ENCODE data around the gene DRC1. TPM values are rescaled to one million over a fixed set of nuclear protein-coding genes. Genes with fewer than 3 reads are reported as not detected.

DRC1 gene
- total and polyA plus RNA-seq, 12 donors: 0.10 to 0.56 (median 0.14) TPM; not detected in 7

- 78 to 94% (median 83%) methylated on average over 3 of the region's 3 CpGs for WGBS, 4 donors
- Histone ChIP-seq H3K27me3 (no peaks in the 10 kb centered on the region), H3K27ac (no peak overlapping the region), H3K4me1 (replicated peaks in 1 of 2) (no peaks in the 10 kb centered on the region), H3K9me3 (replicated peaks in 1 of 3) (no peaks in the 10 kb centered on the region), H3K4me3 (no peak overlapping the region), H3K36me3 (replicated peaks in 1 of 2) (no peaks in the 10 kb centered on the region)
- TF ChIP-seq POLR2A (IDR thresholded peaks at IDR 0.05): no peak
- TF ChIP-seq, protein P1, sequence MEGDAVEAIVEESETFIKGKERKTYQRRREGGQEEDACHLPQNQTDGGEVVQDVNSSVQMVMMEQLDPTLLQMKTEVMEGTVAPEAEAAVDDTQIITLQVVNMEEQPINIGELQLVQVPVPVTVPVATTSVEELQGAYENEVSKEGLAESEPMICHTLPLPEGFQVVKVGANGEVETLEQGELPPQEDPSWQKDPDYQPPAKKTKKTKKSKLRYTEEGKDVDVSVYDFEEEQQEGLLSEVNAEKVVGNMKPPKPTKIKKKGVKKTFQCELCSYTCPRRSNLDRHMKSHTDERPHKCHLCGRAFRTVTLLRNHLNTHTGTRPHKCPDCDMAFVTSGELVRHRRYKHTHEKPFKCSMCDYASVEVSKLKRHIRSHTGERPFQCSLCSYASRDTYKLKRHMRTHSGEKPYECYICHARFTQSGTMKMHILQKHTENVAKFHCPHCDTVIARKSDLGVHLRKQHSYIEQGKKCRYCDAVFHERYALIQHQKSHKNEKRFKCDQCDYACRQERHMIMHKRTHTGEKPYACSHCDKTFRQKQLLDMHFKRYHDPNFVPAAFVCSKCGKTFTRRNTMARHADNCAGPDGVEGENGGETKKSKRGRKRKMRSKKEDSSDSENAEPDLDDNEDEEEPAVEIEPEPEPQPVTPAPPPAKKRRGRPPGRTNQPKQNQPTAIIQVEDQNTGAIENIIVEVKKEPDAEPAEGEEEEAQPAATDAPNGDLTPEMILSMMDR (IDR thresholded peaks at IDR 0.05): no peak
- intact Hi-C loops (cut with DNase I): no loop called here
- DNase-seq: no peak
Observed at GRCh38 chr2:26424221-26424620, 22.5 kb downstream of the DRC1 start.

GRCh38 chr2:26428846-26429245 lies 27.1 kb downstream of the DRC1 start:
- intact Hi-C loops (cut with DNase I): no loop called here
- WGBS, 4 donors: 90 to 100% (median 95%) methylated on average over 1 to 2 of the region's 2 CpGs
- Histone ChIP-seq H3K9me3 (replicated peaks in 1 of 3) (no peaks in the 10 kb centered on the region), H3K27me3 (no peaks in the 10 kb centered on the region), H3K4me1 (replicated peaks in 1 of 2) (no peaks in the 10 kb centered on the region), H3K27ac (no peak overlapping the region), H3K4me3 (no peak overlapping the region), H3K36me3 (replicated peaks in 1 of 2) (no peaks in the 10 kb centered on the region)
- DNase-seq: no peak
- TF ChIP-seq, protein P1 (IDR thresholded peaks at IDR 0.05): no peak
- TF ChIP-seq POLR2A (IDR thresholded peaks at IDR 0.05): no peak

GRCh38 chr2:26429779-26430578 lies 28.3 kb downstream of the DRC1 start:
- WGBS, 4 donors: 77 to 83% (median 80%) methylated on average over 8 of the region's 8 CpGs
- TF ChIP-seq, protein P1 (IDR thresholded peaks at IDR 0.05): no peak
- TF ChIP-seq POLR2A (IDR thresholded peaks at IDR 0.05): no peak
- Histone ChIP-seq H3K27me3 (no peaks in the 10 kb centered on the region), H3K4me1 (replicated peaks in 1 of 2) (no peaks in the 10 kb centered on the region), H3K27ac (no peak overlapping the region), H3K4me3 (no peak overlapping the region), H3K9me3 (replicated peaks in 1 of 3) (no peaks in the 10 kb centered on the region), H3K36me3 (replicated peaks in 1 of 2) (no peaks in the 10 kb centered on the region)
- peak in 2 of 7 donors; percentile 10 to 16 for DNase-seq
- intact Hi-C loops (cut with DNase I): no loop called here

GRCh38 chr2:26430826-26431225 lies 29.1 kb downstream of the DRC1 start:
- no peak overlapping the region for H3K4me3 ChIP-seq
- no peaks in the 10 kb centered on the region for H3K27me3 ChIP-seq
- H3K4me1 ChIP-seq (replicated peaks in 1 of 2): no peaks in the 10 kb centered on the region
- intact Hi-C loops (cut with DNase I): no loop called here
- no peak overlapping the region for H3K27ac ChIP-seq
- H3K9me3 ChIP-seq (replicated peaks in 1 of 3): no peaks in the 10 kb centered on the region
- WGBS, 4 donors: 87 to 95% (median 92%) methylated on average over 7 of the region's 7 CpGs
- TF ChIP-seq, protein P1 (IDR thresholded peaks at IDR 0.05): no peak
- no peak for TF ChIP-seq POLR2A (IDR thresholded peaks at IDR 0.05)
- H3K36me3 ChIP-seq (replicated peaks in 1 of 2): no peaks in the 10 kb centered on the region
- no peak for DNase-seq
